Hypothalamus (tissue), 51 donors: ENCODE results near the gene LGALS12.
"Not testable (repeated sequence)": the region's sequence is repeated elsewhere in the genome, so short reads cannot be mapped to it uniquely, and the experiment has no call there.

Experiments used
- DNase-seq, 51 donors: peaks; one replicate each; lab custom pipeline; 2025; lab: John Stamatoyannopoulos, UW

LGALS12 gene

GRCh38 chr11:63504054-63504453 lies 1.8 kb upstream of the LGALS12 start:
- DNase-seq = no peak

- DNase-seq = peak in 12 of 51 donors; percentile 10 to 66 (median 28)
These were observed 824 bp upstream of the LGALS12 start for GRCh38 chr11:63504933-63505586.

- no peak for DNase-seq
These were observed 992 bp downstream of the LGALS12 start for GRCh38 chr11:63506876-63507275.

- DNase-seq = no peak
These were observed 1.6 kb downstream of the LGALS12 start for GRCh38 chr11:63507511-63507910.

GRCh38 chr11:63508009-63508408 lies 2.1 kb downstream of the LGALS12 start:
- peak in 35 of 51 donors; percentile 19 to 82 (median 57) for DNase-seq

GRCh38 chr11:63508745-63509144 lies 2.9 kb downstream of the LGALS12 start:
- no peak for DNase-seq

- DNase-seq = peak in 44 of 51 donors; percentile 32 to 94 (median 78)
These were observed 4.6 kb downstream of the LGALS12 start for GRCh38 chr11:63510360-63511047.

- DNase-seq = peak in 11 of 51 donors; percentile 14 to 48 (median 33)
These were observed 5.3 kb downstream of the LGALS12 start for GRCh38 chr11:63511048-63511748.

GRCh38 chr11:63512816-63513215 lies 6.9 kb downstream of the LGALS12 start:
- DNase-seq = no peak

GRCh38 chr11:63516109-63516508 lies 10.2 kb downstream of the LGALS12 start:
- no peak for DNase-seq

- DNase-seq = no peak
These were observed 11.3 kb downstream of the LGALS12 start for GRCh38 chr11:63517156-63517555.

- no peak for DNase-seq
These were observed 12.7 kb downstream of the LGALS12 start for GRCh38 chr11:63518548-63518947.

GRCh38 chr11:63520606-63521170 lies 14.8 kb downstream of the LGALS12 start:
- no peak for DNase-seq

GRCh38 chr11:63521896-63522295 lies 16.0 kb downstream of the LGALS12 start:
- DNase-seq = no peak

- no peak for DNase-seq
These were observed 17.3 kb downstream of the LGALS12 start for GRCh38 chr11:63523151-63523550.

- DNase-seq = no peak
These were observed 21.8 kb downstream of the LGALS12 start for GRCh38 chr11:63527667-63528066.

GRCh38 chr11:63528156-63528555 lies 22.3 kb downstream of the LGALS12 start:
- not testable (repeated sequence) for DNase-seq

GRCh38 chr11:63528729-63529278 lies 22.9 kb downstream of the LGALS12 start:
- not testable (repeated sequence) for DNase-seq

- DNase-seq = not testable (repeated sequence)
These were observed 23.5 kb downstream of the LGALS12 start for GRCh38 chr11:63529373-63529772.

- DNase-seq = peak in 17 of 51 donors; percentile 18 to 62 (median 47)
These were observed 24.1 kb downstream of the LGALS12 start for GRCh38 chr11:63530021-63530420.
